GM18498 (cell line): ENCODE measurements around the gene NDUFV3.
"Not testable (repeated sequence)": the region's sequence is repeated elsewhere in the genome, so short reads cannot be mapped to it uniquely, and the experiment has no call there.

Source experiments
- ATAC-seq: cut with Tn5 transposase; IDR thresholded peaks from one replicate; pipeline ENCODE4 v1.9.1; 2021; ENCODE audit warnings: mild to moderate bottlenecking, moderate library complexity; ENCODE audit not compliant: unreplicated experiment

Gene NDUFV3

DNA sequence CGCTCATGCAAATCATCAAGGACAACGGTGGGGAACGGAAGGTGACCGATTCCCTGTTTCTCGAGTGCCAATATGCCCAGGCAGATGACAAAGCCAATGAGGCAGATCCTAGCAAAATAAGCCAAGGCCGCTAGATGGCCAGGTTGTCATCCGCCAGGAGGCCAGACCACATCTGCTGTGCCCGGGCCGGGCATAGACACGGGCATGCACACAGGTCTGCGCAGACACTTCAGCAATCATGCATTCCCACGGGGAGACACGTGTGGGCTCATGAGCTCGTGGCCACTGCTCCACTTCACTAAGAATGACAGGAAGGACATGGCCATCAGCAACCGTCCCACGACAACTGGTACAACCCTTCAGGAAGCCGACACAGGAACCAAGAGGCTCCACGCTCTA lies 37.2 kb upstream of the NDUFV3 start:
- ATAC-seq, result no peak

DNA sequence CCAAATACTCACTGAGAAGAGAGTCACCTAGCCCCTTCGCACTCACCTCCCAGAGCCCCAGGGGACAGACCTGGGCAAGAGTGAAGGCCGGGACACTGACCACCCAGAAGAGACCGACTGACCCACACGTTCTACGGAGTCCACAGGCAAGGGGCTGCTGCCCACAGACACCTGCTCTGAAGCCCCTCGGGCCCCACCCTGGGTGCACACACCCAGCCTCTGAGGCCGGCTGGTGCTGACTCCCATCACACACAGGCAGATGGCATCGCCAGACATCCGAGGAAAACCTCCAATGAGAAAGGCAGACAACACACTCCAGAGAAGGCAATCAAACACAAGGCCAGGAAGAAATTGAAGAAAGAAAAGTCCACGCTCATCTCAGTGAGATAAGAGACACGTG lies 35.9 kb upstream of the NDUFV3 start:
- ATAC-seq, result no peak

DNA sequence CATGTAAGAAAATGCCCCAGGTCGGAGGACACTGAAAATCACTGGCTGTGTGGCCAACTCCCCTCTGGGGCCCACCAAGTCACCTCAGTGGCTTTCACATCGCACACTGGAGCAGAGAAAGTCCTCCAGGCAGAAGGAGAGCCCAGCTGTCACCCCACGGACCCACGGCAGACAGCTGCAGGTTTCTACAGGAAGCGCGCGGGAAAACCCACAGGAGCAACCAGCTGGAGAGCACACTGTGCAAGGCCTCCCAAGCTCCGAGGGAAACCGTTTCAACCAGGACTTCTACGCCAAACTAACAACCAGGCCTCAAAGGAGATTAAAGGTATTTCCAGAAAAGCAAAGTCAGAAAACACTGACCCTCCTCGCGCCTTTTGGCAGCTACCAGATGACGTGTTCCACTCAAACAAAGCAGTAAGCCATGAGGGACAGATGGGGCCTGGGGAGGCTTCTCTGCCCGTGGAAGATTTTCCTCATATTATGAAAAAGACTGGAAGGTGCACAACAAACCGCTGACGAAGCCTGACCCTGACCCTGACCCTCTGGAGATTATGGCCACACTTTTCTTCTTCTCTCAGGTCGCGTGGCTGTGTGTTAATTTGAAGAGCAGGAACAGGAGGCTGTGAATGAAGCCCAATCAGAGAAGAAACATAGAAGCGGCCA lies 34.8 kb upstream of the NDUFV3 start:
- no peak for ATAC-seq

DNA sequence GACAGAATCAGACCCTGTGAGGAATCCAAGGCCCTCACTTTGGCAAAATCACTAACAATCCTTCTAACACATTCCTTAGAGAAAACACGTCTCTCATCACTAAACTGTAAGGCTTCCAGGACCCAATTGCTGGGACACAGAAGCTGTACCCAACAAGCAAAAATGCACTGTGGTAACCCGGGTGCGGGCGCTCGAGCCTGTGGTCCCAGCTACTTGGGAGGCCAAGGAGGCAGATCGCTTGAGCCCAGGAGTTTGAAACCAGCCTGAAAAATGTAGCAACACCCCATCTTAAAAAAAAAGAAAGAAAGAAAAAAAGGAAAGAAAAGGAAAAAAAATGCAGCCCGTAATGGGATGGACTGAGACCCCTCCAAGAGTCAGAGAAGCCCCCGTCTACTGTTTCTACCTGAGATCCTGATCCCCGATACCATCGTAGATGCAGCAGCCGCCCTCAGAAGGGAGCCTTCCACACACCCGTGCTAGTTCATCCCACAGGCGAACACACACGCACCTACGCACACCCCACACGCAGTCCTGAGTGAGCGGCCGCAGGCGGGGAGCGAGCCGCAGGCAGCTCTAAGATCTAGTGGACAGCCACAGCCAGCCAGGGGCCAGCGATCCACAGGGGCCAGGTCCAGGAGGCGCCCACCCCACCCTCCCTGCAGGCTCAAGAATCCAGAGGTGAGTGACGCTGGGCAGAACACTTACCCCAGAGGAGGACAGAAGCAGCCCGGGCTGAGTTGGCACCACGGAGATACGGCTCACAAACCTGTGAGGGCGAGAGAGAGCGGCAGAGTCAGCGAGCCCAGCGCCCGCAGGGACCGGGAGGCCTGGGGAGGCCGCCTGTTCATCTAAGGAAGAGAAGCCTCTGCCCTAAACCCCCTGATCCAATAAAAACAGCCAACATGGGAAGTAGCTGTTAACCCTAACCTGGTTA lies 33.9 kb upstream of the NDUFV3 start:
- no peak for ATAC-seq

DNA sequence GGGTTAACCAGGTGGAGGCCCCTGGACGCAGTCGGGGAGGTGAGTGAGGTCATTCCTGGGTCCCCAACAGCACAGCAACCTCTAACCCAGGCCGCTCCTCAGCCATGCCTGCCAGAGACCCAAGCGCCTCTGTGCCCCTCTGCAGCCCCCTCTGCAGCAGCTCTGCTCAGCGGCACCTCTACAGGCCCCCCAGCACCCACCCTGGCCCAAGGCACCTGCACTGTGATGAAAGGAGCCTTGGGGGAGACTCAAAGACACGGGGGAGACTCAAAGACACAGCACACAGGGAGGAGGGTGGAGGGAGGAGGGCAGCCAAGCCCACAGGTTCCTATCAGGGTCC lies 33.2 kb upstream of the NDUFV3 start:
- ATAC-seq, result no peak

DNA sequence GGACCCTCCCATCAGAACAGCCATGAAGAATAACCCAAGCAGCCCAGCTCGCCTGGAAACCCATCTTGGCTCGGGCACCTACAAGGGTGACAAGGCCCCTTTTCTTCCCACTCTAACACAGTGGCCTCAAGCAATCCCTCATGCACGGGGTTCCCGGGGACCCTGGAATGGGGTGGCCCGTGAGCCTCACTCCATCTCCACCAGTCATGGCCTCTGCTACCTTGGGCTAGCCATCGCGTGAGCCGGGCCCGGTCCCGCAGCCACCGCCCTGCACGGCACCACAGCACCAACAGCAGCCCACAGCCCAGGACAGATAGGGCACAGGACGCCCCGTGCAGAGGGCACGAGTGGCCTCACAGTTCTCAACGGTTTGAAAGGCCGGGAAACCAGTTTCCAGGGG lies 32.8 kb upstream of the NDUFV3 start:
- ATAC-seq, result no peak

DNA sequence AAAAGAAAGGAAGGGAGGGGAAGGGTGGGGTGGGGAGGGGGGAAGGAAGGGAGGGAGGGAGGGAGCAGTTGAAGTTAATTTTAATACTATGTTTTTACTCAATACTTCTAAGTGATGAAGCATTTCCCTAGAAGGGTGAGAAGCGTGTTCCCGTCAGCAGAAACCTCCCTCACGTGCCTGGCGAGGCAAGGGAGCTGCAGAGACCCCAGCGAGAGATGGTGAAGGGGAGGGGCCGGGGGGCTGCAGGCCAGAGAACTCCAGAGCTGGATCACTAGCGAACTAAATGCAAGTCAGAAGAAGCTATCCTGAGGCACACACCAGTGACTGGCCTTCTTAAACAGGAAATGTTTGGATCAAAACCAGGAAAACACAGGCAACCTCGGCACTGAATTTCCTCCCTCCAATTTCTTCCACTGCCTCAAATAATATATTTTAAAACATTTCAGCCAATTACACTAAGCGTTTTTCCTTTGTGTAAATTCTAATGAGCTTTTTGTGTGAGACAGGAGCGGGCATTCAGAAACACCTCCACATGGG lies 31.7 kb upstream of the NDUFV3 start:
- no peak for ATAC-seq

DNA sequence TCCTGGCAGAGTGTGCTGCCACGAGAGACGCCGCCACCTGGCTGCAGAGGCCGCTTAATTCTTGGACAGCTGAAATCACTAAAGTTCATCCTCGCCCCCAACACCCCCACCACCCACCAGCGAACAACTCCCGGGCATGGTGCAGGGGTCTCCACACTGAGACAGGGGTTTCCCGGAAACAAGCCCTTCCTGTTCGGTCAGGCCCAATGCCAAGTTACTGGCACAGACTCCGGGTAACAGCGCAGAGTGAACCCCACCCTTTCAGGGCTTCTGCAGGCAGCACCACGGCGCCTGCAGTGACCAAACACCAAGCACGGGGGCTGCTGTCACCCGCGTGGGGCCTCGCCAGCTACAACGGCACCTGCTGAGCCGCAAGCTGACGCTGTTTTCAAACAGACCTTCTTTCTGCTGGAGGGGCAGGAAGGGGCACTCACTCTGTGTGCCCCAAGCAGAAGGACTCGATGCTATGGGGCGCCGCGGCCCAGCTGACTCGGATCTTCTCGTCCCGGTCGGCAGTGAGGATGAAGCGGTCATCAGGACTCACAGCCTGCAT lies 31.2 kb upstream of the NDUFV3 start:
- no peak for ATAC-seq

DNA sequence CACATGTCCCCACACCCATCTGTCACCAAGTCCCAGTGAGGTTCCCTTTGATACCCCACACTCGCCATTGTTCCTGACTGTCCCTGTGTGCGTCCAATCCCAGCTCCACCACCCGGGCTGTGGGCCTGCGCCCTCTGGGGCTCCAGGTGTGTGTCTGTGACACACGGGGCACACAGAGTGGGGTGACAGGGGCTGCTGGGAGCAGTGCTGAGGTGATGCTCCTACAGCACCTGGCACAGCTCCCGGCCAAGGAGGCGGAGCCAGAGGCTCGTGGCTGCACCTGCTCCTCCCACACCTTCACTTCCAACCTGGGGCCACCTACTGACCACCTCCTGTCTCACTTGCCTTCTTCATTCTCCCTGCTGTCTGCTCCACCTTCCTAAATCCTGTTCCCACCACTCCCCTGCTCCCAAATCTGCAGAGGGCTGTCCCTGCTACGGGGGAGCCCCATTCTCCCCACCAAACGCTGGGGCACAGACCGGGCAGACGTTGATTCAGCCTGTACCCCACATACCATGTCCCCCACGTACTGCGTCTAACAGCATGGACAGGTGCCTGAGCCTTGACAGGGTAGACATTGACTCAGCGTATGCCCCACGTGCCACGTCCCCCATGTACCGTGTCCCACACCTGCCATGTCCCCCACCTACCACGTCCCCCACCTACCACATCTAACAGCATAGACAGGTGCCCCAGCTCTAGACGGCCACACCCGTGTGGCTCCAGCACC lies 30.2 kb upstream of the NDUFV3 start:
- no peak for ATAC-seq

DNA sequence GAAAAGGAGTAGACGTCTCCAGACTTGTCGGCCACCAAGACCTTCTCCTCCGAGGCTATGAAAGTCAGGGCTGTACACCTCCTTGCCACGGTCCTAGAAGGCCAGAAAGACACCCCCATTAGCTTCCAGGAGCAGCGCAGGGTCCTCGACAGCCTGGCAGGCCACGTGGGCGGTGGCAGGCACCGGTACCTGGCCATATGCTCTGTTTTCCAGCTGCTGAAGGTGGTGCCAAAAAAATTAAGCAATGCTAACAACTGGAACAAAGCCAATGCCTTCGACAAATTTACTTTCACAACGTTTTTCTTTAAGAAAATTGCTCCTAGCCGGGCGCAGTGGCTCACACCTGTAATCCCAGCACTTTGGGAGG lies 29.6 kb upstream of the NDUFV3 start:
- ATAC-seq, result no peak

DNA sequence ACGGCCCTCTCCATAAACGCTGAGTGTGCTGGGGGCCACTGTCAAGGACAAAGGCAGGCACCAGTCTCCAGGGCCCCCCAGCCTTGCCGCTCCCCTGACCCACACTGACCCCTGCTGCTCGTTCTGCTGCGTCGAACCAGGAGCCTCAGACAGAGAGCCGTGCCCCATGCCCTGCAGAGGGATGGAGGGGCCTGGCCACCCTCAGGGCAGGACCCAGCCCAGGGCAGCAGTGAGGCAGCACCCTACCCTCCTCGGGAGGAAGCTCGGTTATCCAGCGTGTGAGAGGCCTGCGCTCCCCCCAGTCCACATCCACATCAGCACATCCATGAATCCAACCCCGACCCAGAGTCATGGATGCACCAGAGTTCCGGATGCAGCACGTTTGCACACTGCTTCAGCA lies 28.8 kb upstream of the NDUFV3 start:
- no peak for ATAC-seq

DNA sequence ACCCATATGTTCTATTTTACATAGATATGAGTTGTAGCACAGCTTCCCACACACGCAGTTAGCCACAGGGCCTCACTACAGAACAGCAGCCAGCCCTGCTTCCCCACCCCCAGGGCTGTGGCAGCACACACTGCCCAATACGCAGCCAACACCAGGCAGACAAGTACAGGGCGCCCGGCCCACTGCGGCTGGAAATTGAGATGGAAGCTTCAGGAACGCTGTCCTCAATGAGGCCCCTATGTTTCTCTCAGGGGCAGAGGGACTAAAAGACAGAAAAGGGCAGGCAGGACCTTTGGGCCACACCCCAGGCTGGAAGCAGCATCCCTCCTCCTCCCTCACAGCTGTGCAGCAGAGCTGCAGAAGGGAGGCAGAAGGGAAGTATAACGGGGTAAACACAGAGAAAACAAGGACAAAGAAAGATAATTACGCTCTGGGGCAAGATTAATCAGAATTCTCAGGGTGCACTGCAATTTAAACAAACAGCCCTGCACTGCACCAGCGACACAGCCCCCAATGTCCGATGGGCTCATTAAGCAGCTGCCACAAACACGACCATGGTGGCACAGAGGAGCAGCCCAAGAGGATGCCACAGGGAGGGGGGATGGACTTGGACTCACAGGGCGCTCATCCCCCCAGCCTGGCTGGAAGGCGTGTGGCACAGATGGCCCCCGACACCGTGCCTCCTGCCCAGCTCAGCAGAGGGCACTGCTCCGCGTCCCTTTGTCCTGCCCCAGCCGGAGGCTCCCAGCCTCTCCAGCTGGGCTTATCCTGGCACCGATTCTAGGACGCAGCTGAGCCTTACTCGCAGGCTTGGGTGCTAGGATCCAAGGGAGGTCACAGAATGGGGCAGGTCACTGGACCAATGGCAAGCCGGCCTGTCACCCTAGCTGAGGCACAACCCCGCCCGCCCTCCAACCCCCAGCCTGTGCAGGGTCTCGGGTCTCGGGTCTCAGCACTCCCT lies 28.0 kb upstream of the NDUFV3 start:
- ATAC-seq, result no peak

DNA sequence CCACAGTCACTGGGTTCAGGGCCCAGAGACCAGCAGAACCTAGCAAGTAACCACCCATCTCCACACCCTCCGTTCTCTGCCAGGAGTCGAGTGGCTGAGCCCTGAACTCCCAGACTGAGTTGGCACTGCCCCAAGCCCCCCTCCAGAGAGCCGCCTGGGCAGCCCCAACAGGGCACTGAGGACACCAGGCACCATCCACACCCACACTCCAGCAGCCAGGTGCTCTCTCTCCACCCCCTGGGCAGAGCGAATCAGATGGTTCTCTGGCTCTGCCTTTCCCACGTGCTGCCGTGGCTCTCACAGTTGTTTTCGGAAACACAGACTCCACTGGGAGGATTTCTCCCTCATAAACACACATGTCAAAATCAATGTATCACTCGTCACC lies 27.3 kb upstream of the NDUFV3 start:
- no peak for ATAC-seq

DNA sequence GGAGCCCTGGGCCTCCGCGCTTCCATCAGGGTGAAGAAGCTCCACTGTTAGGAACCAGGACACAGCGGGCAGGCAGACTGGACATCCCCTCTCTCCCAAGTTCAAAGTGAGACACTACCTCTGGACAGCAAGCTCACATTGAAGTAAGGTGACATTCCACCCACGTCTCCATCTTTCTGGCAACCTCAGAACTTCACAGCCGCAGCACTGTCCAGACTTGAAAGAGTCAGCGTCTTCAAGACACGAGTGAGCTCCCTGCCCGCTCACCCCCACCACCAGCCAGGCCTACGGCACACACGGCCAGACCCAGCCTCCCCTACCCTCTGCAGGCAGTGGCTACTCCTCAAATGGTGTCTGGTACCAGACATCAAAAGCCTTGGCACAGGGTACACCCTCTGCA lies 24.9 kb upstream of the NDUFV3 start:
- ATAC-seq, result no peak

DNA sequence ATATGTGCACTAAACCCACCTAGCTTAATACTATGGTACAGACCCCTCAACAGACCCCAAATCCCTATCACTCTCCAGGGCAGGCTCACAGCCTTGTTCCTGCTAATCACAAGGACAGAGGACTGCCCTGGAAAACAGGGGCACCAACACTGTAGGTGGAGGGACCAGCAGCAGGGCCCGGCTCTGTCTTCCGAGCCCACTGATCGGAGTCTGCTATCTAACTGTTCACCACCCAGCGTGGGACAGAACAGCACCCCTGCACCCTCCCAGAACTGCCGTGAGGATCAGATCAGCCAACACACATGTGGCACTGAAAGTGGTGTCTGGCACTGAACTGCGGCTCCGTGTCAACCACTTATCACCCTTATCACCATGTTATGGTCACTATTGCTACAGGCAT lies 20.0 kb upstream of the NDUFV3 start:
- ATAC-seq, result no peak

DNA sequence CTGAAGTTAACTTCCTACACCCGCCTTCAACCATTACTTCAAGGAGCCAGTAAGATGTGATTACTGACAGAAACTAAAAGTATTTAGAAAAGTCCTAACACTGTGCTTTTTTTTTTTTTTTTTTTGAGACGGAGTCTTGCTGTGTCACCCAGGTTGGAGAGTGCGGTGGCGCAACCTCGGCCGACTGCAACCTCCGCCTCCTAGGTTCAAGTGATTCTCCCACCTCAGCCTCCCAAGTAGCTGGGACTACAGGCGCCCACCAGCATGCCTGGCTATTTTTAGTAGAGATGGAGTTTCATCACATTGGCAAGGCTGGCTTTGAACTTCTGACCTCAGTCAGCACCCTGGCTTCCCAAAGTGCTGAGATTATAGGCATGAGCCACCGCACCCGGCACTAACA lies 17.3 kb upstream of the NDUFV3 start:
- not testable (repeated sequence) for ATAC-seq

DNA sequence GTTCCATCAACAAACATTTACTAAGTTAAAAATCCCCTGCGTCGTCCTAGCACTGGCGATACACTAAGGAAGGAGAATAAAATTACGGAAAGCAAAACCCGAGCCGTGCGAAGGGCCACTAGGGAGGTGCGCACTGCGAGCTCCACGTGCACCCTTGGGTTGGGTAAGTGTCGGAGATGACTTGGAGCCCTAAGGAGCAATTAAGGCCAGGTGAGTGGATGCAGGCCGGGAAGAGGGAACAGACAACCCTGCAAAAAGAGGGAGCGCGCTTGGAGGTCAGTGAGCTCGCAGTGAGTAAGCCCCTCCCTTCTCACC lies 14.5 kb upstream of the NDUFV3 start:
- ATAC-seq, result peak; percentile 17

DNA sequence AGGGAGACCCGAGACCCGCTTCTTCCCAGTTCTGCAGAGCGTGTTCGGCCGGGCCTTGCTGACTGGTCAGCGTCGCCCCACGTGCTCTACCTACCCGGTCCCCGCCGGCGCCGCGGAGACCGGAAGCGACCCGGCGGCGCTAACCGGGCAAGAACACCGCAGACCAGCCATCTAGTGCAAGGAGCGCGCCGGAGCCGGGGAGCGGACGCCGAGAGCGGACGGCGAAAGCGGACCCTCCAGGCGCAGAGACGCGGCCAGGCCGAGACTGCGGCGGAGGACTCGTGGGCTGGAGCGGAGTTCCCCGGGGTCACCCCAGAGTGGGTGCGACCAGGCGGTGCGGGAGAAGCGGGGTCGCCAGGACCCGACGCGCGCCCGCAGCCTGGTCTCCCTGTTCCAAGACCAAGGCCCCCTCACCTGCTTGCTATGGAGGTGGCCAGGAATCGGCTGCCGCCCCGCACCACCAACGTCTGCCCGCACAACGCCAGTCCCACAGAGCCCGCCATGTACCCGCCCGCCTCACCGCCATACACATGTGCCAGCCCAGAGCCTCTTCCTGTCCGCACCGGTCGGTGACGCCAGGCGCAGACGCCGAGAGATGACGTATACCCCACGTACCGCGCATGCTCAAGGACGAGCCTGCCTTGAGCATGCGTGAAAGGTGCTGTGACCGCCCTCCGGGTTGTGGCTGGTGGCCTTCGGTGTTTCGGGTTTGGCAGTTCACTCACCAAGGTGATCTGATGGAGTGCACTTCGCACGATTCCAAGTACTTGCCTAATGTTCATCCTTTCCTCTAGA lies 13.9 kb upstream of the NDUFV3 start, which contains the start of gene WDR4:
Gene WDR4, minus strand, starts transcription at position 547 of the 795 bp plus-strand sequence. Its CDS starts 44 bp downstream, at position 503.
- peak; percentile 88 for ATAC-seq

DNA sequence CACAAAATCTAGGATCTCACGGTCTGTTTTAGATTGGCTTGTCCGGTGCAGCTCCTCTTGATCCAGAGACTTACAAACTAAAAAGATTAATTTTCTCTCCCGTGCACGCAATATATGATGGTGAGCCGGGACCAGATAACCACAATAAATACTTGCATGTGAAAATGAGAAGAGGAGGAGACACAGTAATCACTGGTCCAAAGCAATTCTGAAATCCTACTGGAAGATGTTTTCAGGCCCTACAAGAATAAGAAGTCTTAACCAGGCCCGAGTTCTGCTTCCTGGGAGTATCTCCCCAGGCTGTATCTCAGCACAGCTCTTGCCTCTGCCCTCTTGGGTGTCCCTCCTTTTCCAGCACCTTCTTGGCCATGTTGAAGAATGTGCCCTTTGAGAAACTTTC lies 12.8 kb upstream of the NDUFV3 start:
- ATAC-seq, result no peak
